GM18868 (cell line): ENCODE measurements around the gene MEA1.
"Not testable (repeated sequence)": the region's sequence is repeated elsewhere in the genome, so short reads cannot be mapped to it uniquely, and the experiment has no call there.

ENCODE experiments used
- ATAC-seq: cut with Tn5 transposase; IDR thresholded peaks from one replicate; pipeline ENCODE4 v1.9.1; 2021; ENCODE audit warnings: mild to moderate bottlenecking, moderate library complexity; ENCODE audit not compliant: unreplicated experiment

The MEA1 gene

DNA sequence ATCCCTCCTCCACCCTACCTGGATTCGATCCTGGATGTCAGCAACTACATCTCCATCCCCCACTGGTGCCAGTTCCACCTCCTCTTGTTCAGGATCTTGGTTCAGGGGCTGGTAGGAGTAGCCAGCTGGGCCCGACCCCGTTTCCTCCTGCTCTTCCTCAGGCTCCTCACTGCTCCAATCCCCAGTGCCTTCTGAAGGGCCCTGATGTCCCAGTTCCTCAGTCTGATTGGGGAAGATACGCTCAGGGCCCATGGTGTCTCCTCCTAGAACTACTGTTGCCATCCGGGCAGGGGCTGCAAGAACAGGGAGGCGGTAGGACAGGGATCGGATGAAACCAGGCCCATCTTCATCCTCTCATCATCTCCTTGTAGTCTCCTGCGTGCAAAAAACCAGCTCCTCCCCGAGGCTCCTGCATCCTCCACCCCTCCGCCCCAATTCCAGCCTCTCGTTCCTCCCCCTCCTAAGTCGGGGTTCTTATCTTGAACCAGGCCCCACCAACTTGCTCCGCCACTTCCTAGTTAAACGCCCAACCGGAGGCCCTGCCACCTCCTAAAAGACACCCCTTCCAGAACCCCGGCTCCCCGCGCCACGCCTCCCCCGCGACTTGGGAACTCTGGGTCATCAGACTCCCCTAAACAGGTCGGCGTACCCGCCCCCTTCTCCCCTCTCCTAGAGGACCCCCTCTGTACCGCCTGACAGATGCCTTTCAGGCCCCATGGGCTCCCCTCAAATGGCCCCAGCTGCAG, 476 bp downstream of the MEA1 start:
- ATAC-seq, result peak; percentile 2

DNA sequence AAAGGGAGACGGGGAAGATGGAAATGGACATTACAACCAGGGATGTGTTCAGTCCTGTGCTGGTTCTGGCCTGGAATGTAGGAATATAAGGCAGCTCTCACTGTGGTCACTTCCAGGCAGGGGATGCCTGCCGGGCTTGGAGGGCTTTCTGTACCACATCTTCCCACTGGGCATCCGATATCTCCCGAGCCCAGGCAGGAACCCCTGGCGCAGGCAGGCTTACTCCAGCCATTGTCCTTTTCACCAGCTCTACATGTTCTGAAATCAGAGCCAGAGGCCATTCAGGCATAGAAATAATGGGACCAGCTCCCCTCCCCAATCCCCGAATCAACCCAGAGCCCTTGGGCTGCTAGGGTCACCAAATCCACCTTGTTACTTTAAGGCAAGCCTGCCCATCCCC, 1.4 kb downstream of the MEA1 start:
- no peak for ATAC-seq

DNA sequence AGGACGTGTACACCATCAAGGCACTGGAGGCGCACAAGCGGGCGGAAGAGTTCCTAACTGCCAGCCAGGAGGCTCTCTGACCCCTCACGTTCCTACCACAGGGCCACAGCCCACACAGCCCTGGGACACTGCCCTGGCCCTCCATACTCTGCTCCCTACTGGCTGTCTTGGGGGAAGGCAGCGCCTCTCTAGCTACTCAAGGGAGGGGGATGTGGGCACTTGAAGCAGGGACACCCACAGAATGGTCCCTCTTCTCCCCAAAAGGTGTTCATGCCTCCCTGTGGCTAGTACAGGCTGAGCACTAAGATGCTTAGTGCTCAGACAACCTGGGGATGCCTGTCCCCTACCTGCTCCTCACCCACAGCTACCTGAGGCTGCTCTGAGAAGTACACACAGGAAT, 2.5 kb downstream of the MEA1 start:
- no peak for ATAC-seq

DNA sequence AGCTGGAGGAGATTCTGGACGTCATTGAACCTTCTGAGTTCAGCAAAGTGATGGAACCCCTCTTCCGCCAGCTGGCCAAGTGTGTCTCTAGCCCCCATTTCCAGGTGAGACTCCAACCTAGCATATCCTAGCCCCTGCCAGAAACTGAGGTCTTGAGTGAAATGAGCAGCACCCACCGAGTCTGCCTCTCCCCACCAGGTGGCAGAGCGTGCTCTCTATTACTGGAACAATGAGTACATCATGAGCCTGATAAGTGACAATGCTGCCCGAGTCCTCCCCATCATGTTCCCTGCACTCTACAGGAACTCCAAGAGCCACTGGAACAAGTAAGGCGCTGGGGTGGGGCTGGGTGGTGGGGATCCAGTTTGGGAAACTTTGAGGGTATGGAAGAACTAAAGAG, 4.6 kb downstream of the MEA1 start:
- no peak for ATAC-seq

DNA sequence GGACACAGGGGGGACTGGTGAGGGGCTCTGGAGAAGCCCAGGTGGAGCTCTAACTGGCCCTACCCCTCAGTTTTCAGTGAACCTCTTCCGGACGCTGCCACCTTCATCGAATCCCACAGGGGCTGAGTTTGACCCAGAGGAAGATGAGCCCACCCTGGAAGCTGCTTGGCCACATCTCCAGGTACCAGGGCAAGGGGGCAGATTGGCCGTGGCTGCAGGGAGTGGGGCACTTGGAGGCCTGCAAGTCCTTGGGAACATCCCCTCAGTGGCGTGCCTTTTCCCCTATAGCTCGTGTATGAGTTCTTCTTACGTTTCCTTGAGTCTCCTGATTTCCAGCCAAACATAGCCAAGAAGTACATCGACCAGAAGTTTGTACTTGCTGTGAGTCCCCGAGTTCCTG, 6.6 kb downstream of the MEA1 start:
- no peak for ATAC-seq

DNA sequence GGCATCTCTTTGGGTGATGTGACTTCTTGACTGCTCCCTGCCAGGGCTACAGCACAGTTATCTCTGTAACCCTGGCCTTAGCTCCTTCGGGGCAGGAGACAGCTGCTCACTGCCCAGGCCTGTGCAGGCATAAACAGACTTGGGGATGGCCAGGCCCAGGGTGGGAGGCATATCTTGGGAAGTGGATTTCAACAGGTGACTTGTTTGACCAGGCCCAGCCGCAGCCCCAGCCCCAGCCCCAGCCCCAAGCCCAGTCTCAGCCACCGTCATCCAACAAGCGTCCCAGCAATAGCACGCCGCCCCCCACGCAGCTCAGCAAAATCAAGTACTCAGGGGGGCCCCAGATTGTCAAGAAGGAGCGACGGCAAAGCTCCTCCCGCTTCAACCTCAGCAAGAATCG, 7.5 kb downstream of the MEA1 start:
- ATAC-seq, result no peak

DNA sequence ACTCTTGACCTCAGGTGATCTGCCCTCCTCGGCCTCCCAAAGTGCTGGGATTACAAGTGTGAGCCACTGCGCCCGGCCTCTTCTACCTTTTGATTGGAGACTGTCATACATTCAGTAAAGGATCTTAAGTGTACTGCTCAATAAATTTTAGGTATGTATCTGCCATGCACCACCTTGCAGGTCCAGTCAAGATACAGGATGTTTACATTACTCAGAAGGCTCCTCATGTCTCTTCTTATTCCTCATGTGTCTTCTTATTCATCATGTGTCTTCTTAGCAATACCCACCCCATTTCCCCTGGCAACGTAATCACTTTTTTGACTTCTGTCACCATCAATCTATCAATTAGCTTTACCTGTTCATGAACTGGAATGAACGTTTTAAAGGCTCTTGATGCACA, 7.9 kb downstream of the MEA1 start:
- ATAC-seq, result no peak

DNA sequence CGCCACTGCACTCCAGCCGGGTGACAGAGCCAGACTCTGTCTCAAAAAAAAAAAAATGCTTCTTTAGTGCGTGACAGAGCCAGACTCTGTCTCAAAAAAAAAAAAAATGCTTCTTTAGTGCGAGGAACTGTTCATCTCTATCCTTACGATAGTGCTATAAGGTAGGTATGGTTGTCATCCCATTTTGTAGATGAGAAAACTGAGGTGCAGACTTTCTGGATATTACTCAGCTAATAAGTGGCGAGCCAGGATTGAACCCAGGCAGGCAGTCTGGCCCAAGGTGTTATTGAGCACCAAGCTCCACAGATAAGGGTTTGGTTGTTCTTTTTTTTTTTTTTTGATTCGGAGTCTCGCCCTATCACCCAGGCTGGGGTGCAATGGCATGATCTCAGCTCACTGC, 11.9 kb downstream of the MEA1 start:
- ATAC-seq, result no peak

DNA sequence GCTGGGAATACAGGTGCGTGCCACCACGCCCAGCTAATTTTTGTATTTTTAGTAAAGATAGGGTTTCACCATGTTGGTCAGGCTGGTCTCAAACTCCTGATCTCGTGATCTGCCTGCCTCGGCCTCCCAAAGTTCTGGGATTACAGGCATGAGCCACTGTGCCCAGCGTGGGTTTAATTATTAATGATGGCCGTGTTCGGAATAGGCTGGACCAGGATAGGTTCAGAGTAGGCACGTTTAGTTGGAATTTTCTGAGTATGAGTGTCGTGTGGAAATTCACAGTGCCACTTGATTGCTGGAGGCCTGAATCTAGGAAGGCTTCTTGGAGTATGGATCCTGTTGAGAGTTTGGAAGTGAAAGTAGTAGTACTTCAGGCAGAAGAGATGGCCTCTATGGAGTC, 15.5 kb downstream of the MEA1 start:
- ATAC-seq, result not testable (repeated sequence)

DNA sequence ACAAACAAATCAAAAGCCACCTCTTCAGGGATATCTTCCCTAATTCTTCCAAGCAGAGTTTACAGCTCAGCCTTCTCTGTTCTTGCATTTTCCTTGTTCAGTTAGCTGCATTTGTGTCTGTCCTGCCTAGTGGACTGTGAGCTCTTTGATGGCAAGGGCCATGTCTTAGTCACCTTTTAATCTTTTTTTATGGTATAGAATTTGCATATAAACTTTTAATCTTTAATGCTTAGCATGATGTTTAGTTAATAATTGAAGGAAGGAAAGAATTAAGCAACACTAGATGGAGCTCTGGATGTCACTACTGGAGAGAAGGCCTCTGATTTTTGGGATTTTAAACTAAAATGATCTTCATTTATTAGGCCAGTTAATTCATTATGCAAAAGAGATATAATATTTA, 17.2 kb downstream of the MEA1 start:
- ATAC-seq, result no peak

DNA sequence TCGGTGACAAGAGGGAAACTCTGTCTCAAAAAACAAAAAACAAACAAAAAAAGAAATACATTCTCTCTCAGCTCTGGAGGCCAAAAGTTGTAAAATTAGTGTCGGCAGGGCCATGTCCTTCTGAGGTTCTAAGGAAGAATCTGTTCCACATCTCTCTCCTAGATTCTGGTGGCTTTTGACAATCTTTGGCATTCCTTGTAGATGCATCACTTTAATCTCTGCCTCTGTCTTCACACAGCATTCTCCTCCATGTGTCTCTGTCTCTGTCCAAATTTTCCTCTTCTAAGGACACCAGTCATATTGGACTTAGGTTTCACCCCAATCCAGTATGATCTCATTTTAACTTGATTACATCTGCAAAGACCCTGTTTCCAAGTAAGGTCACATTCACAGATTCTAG, 20.3 kb downstream of the MEA1 start:
- no peak for ATAC-seq

DNA sequence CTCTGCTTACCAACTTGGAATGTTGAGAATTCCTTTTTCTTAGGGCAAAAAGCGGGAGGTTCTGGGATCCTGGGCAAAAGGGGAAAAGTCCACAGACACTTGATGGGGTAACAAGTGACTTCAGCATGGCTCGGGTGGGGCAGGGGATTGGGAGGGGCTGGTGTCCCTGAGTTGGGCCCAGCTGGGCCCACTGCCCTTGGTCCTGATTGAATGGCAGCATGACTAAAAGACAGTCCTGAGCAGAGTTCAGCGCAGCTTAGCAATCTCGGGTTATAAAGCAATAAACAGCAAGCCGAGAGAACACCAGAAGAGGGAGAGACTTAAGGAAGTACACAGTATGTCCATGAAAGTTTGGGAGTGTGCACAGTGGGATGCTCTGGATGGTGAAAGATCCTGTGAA, 23.8 kb downstream of the MEA1 start:
- no peak for ATAC-seq

DNA sequence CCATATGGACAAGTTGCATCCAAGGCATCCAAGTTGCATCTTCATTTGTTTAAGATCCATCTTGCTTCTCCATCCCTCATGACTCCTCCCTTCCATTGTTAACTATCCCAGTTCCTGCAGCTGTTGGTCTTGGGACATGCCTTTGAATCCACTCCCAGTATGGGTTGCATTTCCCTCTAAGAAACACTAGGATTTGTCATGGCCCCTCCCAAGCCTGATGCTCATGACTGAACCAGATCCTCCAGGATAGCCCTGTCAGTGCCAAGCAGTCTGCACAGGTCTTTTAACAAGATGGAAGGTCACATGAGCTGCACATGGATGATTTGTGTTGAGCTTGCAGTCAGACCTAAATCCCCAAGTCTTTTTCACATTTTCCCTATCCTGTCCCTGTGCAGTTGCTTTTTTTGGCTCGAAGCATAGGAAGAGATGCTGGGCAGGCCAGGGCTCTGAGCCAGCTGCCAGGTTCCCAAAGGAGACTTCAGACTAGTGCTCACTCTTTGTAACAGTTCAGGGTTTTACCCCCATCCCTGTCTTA, 25.2 kb downstream of the MEA1 start:
- ATAC-seq, result no peak

DNA sequence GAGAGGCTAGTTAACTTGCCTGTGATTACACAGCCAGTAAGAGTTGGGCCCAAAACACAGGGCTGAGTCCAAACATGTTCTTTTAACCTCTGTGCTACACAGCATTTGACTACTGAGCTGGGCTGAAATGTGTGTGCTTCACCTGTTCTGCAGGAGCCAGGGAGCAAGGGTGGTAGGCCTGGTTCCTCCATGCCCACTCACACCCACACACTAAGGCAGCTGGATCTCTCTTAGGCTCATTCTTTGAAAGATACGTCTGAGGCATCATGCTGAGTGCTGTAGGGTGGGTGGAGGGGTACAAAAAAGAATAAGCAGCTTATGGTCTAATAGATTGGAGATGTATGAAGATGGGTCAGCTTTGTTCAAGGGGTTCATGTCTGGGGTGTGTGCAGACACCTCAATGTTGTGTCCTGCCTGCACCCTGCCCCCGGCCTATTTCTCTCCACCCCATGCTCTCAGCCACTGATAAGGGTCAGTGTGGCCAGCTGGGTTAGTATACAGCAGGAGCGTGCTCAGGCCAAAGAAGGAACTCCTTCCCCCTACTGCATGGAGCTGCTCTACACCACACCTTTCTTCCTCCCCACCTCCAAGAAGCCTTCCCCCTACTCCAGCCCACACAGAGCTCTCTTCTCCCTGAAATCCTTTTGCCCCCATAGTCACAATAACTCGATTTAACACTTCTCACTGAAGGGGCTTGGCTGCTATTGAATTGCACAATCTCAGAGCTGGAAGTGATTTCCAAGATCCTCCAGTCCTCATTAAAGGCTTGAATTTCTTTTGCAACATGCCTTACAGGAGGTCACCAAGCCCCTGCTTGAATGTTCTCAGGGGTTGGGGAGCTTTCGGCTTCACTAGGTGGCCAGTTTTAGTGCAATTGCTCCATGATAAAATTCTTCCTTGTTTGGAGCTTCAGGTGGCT, 26.0 kb downstream of the MEA1 start:
- no peak for ATAC-seq

DNA sequence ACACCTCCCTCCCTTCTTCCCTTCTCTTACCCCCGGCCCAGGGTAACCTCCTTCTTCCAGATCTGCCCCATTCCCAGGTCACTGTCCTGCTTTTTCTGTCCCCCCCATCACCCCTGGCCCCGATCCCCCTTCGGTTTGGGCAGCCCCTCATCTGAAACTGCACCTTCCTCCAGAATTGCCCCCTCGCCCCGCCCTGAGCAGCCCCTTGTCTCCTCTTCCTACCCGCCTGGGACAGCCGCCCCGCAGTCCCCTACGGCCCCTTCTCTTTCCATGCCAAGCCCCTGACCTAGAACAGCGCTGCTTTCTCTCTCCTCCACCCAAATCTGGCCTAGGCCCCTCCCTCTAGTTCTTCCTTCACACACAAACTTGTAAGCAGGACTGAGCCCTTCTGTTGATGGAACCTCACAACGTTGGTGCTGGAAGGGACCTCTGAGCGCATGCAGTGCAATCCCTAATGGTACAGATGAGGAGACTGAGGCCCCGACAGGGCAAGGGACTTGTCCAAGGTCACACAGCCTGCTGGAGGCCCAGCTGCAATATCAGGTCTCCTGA, 28.7 kb downstream of the MEA1 start:
- no peak for ATAC-seq

DNA sequence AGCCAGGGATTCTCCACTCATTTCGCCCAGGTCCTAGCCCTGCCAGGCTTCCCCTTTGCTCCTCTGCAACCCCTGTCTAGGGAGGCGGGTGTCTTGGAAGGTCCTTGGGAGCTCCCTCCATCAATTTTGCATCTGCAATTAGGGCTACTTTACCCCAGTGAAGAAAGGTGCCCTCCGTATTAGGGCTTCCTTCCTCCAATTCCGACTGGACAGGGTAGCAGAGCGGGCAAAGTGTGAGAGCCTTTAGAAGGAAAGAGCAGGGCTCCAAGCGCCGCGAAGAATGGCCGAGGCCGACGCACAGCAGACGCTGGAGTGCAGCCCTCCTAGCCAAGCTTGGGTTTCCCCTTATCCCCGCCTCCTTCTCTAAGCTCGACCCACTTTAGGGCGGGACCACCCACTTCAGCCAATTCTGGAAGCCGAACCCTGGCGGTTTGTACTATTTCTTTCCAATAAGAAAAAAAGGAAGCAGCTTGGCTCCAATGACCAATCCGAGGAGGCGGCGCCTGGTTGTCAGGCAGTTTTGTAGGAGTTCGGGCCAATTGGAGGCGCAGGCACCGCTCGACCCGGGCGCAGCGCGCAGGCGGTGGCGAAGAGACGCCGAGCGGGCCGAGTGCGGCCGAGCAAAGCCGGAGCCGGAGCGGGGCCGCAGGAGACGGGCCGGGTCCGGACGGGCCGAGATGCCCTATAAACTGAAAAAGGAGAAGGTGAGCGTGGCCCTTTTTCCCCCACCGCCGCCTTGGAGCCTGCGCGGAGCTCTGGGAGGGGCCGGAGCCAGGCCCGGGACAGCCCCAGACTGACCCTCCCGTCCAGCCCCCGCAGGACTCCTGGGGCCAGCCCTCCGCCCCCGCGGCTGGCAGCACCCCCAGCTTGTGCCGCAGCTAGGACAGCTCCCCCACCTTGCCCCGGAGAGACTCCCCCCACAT, 29.5 kb downstream of the MEA1 start, which contains the start of gene PPP2R5D:
Gene PPP2R5D (plus strand): TSS at position 570 of the 923 bp plus-strand sequence. CDS start 108 bp downstream, at position 678.
- ATAC-seq, result peak; percentile 92

DNA sequence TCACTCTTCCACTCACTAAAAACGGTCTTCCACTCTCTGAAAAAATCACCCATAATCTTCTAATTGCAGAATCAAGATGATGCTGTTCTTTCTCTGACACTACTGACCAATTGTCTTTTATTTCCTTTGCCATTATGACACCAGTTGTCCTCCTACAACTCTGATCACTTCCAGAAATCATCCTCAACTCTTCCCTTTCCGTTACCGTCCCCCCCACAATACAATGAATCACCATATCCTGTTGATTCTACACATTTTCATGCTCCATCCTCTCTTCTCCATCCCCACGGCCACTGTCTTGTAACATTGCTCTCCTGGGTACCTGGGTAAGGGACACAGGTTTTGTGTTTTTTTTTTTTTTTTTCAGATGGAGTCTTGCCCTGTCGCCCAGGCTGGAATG, 31.9 kb downstream of the MEA1 start:
- ATAC-seq, result no peak

DNA sequence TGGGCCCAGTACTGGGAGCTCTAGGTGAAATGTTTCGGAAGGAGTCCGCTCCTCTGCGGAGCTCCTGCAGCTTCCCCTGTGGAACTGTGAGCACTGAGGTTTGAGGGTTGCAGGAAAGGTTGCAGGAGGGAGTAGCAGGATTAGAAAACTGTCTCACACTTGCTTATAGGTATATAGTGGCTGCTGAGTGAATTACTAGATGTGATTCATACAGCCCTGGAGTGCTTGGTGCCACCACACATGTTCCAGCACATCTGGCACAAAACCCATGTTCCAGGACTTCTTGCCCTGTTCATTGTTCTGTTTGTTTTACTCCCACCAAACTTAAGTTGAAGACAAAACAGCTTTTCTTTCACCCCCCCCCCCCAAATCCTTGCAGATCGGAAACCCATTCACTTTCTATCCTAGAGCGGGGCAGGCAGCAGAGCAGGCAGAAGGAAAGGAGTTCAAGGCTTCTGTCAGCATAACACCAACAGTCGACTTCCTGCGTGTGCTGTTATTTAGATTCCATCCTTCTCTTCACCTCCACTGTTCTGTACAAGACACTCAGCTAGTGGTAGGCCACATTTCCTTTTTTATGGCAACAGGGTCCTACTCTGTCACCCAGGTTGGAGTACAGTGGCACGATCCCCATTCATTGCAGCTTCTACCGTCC, 34.1 kb downstream of the MEA1 start:
- no peak for ATAC-seq

DNA sequence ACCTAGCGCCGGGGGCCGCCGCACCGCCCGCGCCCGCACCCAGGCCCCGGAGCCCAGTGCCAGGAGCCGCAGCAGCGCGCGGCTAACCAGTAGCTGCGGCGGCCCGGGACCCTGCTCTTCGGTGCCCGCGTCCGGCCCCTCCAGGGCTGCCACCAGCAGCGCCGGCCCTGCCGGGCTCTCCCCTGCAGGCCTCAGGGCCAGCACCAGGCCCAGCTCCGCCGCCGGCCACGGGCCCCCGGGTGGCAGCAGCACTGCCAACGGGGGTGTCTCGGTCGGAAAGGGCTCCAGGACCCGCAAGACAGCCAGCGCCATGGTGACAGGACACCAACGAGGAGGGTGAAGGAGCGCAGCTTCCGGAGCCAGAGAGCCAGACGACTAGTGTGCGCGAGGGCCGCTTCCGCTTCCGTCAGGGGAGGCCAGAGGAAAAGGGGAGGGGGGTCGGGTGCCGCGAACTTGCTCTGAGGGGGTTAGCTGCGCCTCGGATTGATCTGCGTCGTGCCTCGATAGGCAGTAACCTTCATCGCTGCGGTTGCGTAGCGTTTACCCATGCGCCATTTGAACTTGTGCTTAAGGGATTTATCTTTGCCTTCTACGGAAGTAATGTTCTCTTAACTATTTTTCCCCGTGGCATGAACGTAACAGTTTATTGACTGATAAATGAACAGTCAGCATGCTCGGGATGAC, 34.8 kb downstream of the MEA1 start, which contains the start of gene PEX6:
Gene PEX6 (minus strand): TSS at position 343 of the 684 bp plus-strand sequence. CDS start 31 bp downstream, at position 312.
- ATAC-seq, result peak; percentile 97
